Neuron (in vitro differentiated cells): ENCODE measurements around the gene SERINC2.

Source experiments
- H2AFZ ChIP-seq: one replicate; pipeline ENCODE4 v1.6.1; 2013; ENCODE audit warnings: low read depth, mild to moderate bottlenecking, inconsistent platforms, low read length, moderate library complexity
- H3K27me3 ChIP-seq: one replicate; pipeline ENCODE4 v1.6.1; 2013; ENCODE audit warnings: low read length; ENCODE audit not compliant: insufficient read depth
- H3K36me3 ChIP-seq: one replicate; pipeline ENCODE4 v1.6.1; 2013; ENCODE audit warnings: low read length; ENCODE audit not compliant: insufficient read depth
- H3K4me1 ChIP-seq: one replicate; pipeline ENCODE4 v1.6.1; 2013; ENCODE audit warnings: low read length; ENCODE audit not compliant: insufficient read depth
- H3K4me3 ChIP-seq: 2 replicates; pipeline ENCODE4 v1.5.1; 2013; ENCODE audit warnings: mild to moderate bottlenecking, low read length, moderate library complexity
- H3K9me3 ChIP-seq: one replicate; pipeline ENCODE4 v1.6.1; 2013; ENCODE audit warnings: low read length

Gene SERINC2

GRCh38 chr1:31435471-31436409 is 22.7 kb downstream of the SERINC2 start:
- no peaks in the 10 kb centered on the region for H3K27me3 ChIP-seq
- no peaks in the 10 kb centered on the region for H3K9me3 ChIP-seq
- H3K36me3 ChIP-seq, result no peaks in the 10 kb centered on the region
- no peak overlapping the region for H2AFZ ChIP-seq
- no peaks in the 10 kb centered on the region for H3K4me1 ChIP-seq
- H3K4me3 ChIP-seq, result no peak overlapping the region

DNA sequence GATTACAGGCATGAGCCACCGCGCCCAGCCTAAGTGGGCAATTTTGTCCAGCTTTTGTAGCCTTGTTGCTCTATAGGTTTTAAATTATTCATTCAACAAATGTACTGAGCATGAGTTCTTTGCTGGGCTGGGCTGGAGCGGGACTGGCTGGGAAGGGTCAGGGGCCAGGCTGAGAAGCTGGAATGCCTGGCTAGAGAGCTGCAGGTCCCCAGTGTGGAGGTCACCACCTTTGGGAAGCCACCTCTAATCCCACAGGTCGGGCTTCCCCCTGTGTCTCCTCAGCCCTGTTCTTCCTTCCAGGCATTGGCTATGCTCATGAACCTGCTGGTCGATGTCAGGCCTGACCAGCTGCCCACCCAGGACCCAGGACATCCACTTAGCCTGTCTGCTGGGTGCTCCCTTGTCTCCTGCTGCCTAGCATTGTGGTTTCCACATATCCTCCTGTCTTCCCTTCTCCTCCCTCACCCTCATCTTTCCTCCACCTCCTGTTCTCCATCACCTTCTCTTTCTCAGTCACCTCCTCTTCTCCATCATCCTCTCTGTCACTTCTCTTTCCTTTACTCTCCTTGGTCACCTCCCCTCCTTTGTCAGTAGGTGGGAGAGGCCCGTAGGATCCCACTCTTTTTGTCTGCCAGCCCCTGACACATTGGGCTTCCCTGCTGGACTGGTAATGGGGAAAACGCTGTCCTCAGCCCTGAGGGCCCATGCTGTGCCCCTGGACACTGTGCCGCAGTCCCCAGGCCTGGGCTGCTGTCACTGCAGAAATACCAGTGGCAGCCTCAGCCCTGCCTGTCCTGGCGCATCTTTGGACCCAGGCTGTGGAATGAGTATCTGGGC is 23.8 kb downstream of the SERINC2 start:
- Histone ChIP-seq H3K27me3 (no peaks in the 10 kb centered on the region), H3K9me3 (no peaks in the 10 kb centered on the region), H3K4me1 (peaks cover 3% of the 10 kb centered on the region), H3K4me3 (no peak overlapping the region), H2AFZ (no peak overlapping the region), H3K36me3 (no peaks in the 10 kb centered on the region)

DNA sequence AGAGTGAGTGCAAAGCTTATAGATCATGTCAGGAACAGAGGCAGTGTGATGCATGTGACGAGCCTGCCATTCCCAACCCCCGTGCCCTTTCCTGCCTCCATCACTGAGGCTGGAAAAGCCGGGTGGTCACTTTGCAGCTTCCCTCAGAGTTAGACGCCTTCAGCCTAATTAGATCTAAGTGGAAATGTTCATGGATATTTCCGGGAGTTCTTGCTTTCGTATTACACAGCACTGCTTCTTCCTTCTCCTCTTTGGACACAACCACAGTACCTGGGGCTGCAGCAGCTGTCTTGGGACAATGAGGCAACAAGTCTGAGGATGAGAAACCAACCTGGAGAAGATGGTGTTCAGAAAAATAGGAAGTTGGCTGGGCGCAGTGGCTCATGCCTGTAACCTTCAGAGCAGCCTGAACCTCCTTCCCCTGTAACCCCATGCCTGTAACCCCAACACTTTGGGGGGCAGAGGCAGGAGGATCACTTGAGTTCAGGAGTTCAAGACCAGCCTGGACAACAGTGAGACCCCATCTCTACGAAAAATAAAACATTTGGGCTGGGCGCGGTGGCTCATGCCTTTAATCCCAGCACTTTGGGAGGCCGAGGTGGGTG is 24.5 kb downstream of the SERINC2 start:
- Histone ChIP-seq H3K4me3 (no peak overlapping the region), H3K27me3 (no peaks in the 10 kb centered on the region), H3K9me3 (no peaks in the 10 kb centered on the region)

DNA sequence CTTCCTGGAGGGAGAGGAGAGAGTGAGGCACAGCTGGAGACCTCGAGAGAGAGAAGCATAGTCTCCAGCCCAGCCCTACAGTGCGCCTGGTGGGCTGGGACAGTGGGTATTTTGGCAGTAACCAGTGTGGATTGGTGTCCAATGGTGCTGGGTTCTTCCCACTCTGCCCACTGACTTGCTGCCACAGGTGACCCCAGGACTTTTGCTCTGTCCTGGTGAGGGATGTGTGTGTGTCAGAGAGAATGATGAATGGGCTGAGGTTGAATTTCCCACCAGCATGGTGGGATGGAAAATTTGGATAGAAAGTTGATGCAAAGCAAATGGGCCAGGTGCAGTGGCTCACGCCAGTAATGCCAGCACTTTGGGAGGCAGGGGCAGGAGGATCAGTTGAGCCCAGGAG is 26.3 kb downstream of the SERINC2 start:
- Histone ChIP-seq H3K27me3 (no peaks in the 10 kb centered on the region), H3K36me3 (no peaks in the 10 kb centered on the region)

More for the DNA sequence above, 24.5 kb downstream of the SERINC2 start:
- peaks cover 3% of the 10 kb centered on the region for H3K4me1 ChIP-seq
- no peaks in the 10 kb centered on the region for H3K36me3 ChIP-seq
- no peak overlapping the region for H2AFZ ChIP-seq

GRCh38 chr1:31441073-31441472 is 28.1 kb downstream of the SERINC2 start:
- H3K4me1 ChIP-seq, result peaks cover 3% of the 10 kb centered on the region
- no peaks in the 10 kb centered on the region for H3K36me3 ChIP-seq
- H3K27me3 ChIP-seq, result no peaks in the 10 kb centered on the region
- no peaks in the 10 kb centered on the region for H3K9me3 ChIP-seq
- no peak overlapping the region for H2AFZ ChIP-seq
- H3K4me3 ChIP-seq, result no peak overlapping the region

More for the DNA sequence above, 26.3 kb downstream of the SERINC2 start:
- Histone ChIP-seq H3K4me1 (peaks cover 3% of the 10 kb centered on the region), H3K4me3 (no peak overlapping the region), H3K9me3 (no peaks in the 10 kb centered on the region), H2AFZ (no peak overlapping the region)

DNA sequence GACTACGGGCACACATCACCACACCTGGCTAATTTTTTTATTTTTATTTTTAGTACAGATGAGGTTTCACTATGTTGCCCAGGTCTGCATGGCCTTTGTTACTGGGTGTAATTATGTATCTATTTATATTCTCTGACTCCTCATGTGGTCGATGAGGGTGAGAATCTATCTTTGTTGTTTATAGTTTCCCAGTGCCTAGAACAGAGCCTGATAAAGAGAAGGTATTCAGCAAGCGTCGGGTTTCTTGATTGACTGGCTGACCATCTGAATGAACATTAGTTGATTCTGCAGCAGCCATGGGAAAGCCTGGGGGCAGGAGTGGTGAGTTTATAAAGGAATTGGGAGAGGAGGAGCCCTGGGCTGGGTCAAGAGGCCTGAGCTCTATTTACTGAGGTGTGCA is 28.5 kb downstream of the SERINC2 start:
- no peak overlapping the region for H2AFZ ChIP-seq
- no peak overlapping the region for H3K4me3 ChIP-seq
- H3K9me3 ChIP-seq, result no peaks in the 10 kb centered on the region
- no peaks in the 10 kb centered on the region for H3K36me3 ChIP-seq
- H3K27me3 ChIP-seq, result no peaks in the 10 kb centered on the region
- peaks cover 3% of the 10 kb centered on the region for H3K4me1 ChIP-seq

- Histone ChIP-seq H3K27me3 (no peaks in the 10 kb centered on the region), H3K36me3 (no peaks in the 10 kb centered on the region), H3K4me3 (no peak overlapping the region), H2AFZ (no peak overlapping the region), H3K4me1 (peaks cover 3% of the 10 kb centered on the region), H3K9me3 (no peaks in the 10 kb centered on the region)
Observed at GRCh38 chr1:31441970-31442647, 29.1 kb downstream of the SERINC2 start.

- H2AFZ ChIP-seq, result no peak overlapping the region
- H3K27me3 ChIP-seq, result no peaks in the 10 kb centered on the region
- no peaks in the 10 kb centered on the region for H3K36me3 ChIP-seq
- no peaks in the 10 kb centered on the region for H3K9me3 ChIP-seq
- H3K4me1 ChIP-seq, result peaks cover 3% of the 10 kb centered on the region
- no peak overlapping the region for H3K4me3 ChIP-seq
Observed at GRCh38 chr1:31442648-31442994, 29.6 kb downstream of the SERINC2 start.

DNA sequence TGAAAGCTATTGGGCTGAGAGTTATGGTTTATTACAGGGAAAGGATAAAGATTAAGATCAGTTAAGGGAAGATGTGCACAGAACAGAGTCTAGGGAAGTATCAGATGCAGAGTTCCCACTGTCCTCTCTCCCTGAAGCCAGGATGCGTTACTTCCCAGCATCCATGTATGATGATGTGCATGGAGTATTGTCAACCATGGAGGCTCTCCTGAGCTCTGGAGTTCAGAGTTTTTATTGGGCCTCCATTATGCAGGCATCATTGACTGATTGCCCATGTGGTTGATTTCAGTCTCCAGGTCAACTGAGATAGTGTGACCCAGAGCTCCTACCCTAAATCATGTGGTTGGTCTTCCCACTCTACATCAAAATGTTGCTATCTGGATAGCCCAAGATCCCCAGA is 30.7 kb downstream of the SERINC2 start:
- Histone ChIP-seq H3K4me3 (no peak overlapping the region), H3K9me3 (no peaks in the 10 kb centered on the region), H3K36me3 (no peaks in the 10 kb centered on the region), H2AFZ (no peak overlapping the region), H3K4me1 (peaks cover 3% of the 10 kb centered on the region), H3K27me3 (no peaks in the 10 kb centered on the region)

- H2AFZ ChIP-seq, result no peak overlapping the region
- H3K27me3 ChIP-seq, result no peaks in the 10 kb centered on the region
- H3K4me1 ChIP-seq, result peaks cover 3% of the 10 kb centered on the region
- no peak overlapping the region for H3K4me3 ChIP-seq
- no peaks in the 10 kb centered on the region for H3K9me3 ChIP-seq
- H3K36me3 ChIP-seq, result no peaks in the 10 kb centered on the region
Observed at GRCh38 chr1:31444725-31445448, 31.9 kb downstream of the SERINC2 start.

DNA sequence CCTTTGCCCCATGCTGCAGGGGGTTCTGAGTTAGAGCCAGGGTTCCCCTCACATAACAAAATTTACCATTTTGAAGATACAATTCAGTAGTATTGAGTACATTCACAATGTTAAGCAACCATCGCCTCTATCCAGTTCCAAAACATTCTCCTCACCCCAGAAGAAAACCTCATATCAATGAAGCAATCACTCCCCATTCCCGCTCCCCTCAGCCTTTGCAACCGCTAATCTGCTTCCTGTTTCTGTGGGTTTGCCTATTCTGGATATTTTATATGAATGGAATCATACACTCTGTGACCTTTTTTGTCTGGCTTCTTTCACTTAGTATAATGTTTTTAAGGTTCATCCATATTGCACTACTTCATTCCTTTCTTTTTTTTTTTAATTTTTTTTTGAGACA is 32.9 kb downstream of the SERINC2 start:
- no peaks in the 10 kb centered on the region for H3K27me3 ChIP-seq
- no peak overlapping the region for H2AFZ ChIP-seq
- peaks cover 3% of the 10 kb centered on the region for H3K4me1 ChIP-seq
- no peak overlapping the region for H3K4me3 ChIP-seq
- H3K9me3 ChIP-seq, result no peaks in the 10 kb centered on the region
- H3K36me3 ChIP-seq, result no peaks in the 10 kb centered on the region

DNA sequence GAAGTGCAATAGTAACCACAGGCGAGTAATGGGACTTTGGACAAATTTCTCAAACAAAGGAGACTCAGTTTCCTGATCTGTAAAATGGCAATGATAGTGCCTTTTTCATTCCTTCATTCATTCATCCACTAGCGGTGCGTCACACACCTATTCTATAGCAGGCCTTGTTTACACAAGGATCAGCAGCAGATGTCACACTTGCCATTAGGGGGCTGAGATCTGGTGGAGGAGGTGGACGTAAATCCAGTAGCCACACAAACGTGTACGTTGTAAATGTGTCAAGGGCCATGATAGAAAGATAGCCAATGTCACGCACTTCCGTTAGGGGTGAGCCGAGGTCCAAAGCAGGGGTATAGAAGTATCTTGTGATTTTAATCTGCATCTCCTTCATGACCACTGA is 34.2 kb downstream of the SERINC2 start:
- Histone ChIP-seq H2AFZ (no peak overlapping the region), H3K9me3 (no peaks in the 10 kb centered on the region), H3K4me3 (no peak overlapping the region), H3K4me1 (no peaks in the 10 kb centered on the region), H3K27me3 (no peaks in the 10 kb centered on the region), H3K36me3 (no peaks in the 10 kb centered on the region)
